ENCODE results near the gene SOX15.

SOX15 gene

GRCh38 chr17:7589891-7590691, at the start of gene SOX15:
Gene SOX15 (minus strand): TSS chr17:7590094. CDS start chr17:7589676, 418 bp downstream.
- Histone ChIP-seq H3K36me3 (ENCODE audit: insufficient read depth, low read length) (peaks cover 53% of the 10 kb centered on the region), H3K4me3 (no peak within 1 kb of the TSS), H3K9me3 (ENCODE audit: low read depth, low read length) (no peaks in the 10 kb centered on the region), H3K27ac (peak within 1 kb of the TSS; percentile 70), H3K9ac (ENCODE audit: insufficient read length) (no peak within 1 kb of the TSS)
- TF ChIP-seq FOXP2 (optimal IDR thresholded peaks at IDR 0.05; ENCODE audit: control extremely low read depth, extremely low read length, insufficient read depth) (no peak), EZH2 (IDR thresholded peaks at IDR 0.05) (no peak), POLR2AphosphoS5 (IDR thresholded peaks at IDR 0.05; ENCODE audit: borderline replicate concordance, low read depth, low read length) (no peak)
- no peak for DNase-seq (ENCODE audit: low read depth, low spot score)

DNA sequence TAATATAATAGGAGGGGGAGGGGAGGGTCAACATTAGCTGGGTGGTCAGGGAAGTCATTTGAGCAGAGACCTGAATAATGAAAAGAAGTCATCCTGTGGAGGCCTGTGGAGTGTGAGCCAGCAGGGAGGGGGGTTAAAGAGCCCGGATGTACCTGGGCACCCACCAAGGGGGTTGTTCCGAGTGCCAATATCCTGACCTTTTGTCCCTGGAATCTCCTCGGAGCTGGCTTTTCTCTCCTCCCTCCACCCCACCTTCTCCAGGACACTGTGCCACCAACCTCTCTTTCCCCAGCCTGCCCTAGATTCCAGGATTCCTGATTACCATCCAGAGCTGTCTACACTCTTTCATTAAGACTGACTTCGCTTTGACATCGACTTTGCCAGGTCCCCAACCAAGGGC, 46.3 kb upstream of the SOX15 start:
- Histone ChIP-seq H3K27ac (no peak overlapping the region), H3K9ac (ENCODE audit: insufficient read length) (no peak overlapping the region), H3K4me3 (no peak overlapping the region), H3K9me3 (ENCODE audit: low read depth, low read length) (no peaks in the 10 kb centered on the region), H3K36me3 (ENCODE audit: insufficient read depth, low read length) (no peaks in the 10 kb centered on the region)
- DNase-seq (ENCODE audit: low read depth, low spot score): no peak
- TF ChIP-seq POLR2AphosphoS5 (IDR thresholded peaks at IDR 0.05; ENCODE audit: borderline replicate concordance, low read depth, low read length) (no peak), FOXP2 (optimal IDR thresholded peaks at IDR 0.05; ENCODE audit: control extremely low read depth, extremely low read length, insufficient read depth) (no peak), EZH2 (IDR thresholded peaks at IDR 0.05) (no peak)

DNA sequence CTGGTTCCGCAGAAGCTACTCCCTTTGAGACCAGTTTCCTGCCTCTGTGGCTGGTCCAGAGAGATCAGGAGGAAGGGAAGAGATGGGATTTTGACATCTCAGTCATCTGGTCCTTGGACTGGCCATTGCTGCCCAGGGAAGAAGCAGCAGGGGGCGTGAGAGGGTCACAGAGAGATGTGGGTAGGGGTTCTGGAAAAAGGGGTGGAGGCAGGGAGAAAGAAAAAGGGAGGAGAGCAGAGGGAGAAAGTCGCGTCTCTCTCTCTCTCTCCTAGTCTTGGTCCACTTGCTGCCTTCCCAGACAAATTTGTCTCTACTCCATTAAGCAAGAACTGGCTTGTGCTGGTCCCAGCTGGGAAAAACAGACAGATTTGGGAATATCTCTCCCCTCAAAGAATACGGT, 44.5 kb upstream of the SOX15 start:
- no peak for DNase-seq (ENCODE audit: low read depth, low spot score)
- no peaks in the 10 kb centered on the region for H3K9me3 ChIP-seq (ENCODE audit: low read depth, low read length)
- no peaks in the 10 kb centered on the region for H3K36me3 ChIP-seq (ENCODE audit: insufficient read depth, low read length)
- TF ChIP-seq FOXP2 (optimal IDR thresholded peaks at IDR 0.05; ENCODE audit: control extremely low read depth, extremely low read length, insufficient read depth) (no peak), EZH2 (IDR thresholded peaks at IDR 0.05) (no peak), POLR2AphosphoS5 (IDR thresholded peaks at IDR 0.05; ENCODE audit: borderline replicate concordance, low read depth, low read length) (no peak)
- H3K4me3 ChIP-seq: no peak overlapping the region
- no peak overlapping the region for H3K27ac ChIP-seq
- H3K9ac ChIP-seq (ENCODE audit: insufficient read length): no peak overlapping the region

- TF ChIP-seq FOXP2 (optimal IDR thresholded peaks at IDR 0.05; ENCODE audit: control extremely low read depth, extremely low read length, insufficient read depth) (no peak), POLR2AphosphoS5 (IDR thresholded peaks at IDR 0.05; ENCODE audit: borderline replicate concordance, low read depth, low read length) (no peak), EZH2 (IDR thresholded peaks at IDR 0.05) (no peak)
- DNase-seq (ENCODE audit: low read depth, low spot score): no peak
- Histone ChIP-seq H3K9me3 (ENCODE audit: low read depth, low read length) (no peaks in the 10 kb centered on the region), H3K27ac (no peak overlapping the region), H3K4me3 (no peak overlapping the region), H3K36me3 (ENCODE audit: insufficient read depth, low read length) (no peaks in the 10 kb centered on the region), H3K9ac (ENCODE audit: insufficient read length) (no peak overlapping the region)
Measured at GRCh38 chr17:7633093-7633492, 43.2 kb upstream of the SOX15 start.

- Histone ChIP-seq H3K9ac (ENCODE audit: insufficient read length) (no peak overlapping the region), H3K27ac (no peak overlapping the region), H3K4me3 (no peak overlapping the region), H3K36me3 (ENCODE audit: insufficient read depth, low read length) (no peaks in the 10 kb centered on the region), H3K9me3 (ENCODE audit: low read depth, low read length) (no peaks in the 10 kb centered on the region)
- no peak for DNase-seq (ENCODE audit: low read depth, low spot score)
- TF ChIP-seq POLR2AphosphoS5 (IDR thresholded peaks at IDR 0.05; ENCODE audit: borderline replicate concordance, low read depth, low read length): no peak
- no peak for TF ChIP-seq EZH2 (IDR thresholded peaks at IDR 0.05)
- TF ChIP-seq FOXP2 (optimal IDR thresholded peaks at IDR 0.05; ENCODE audit: control extremely low read depth, extremely low read length, insufficient read depth): no peak
Measured at GRCh38 chr17:7632492-7632894, 42.6 kb upstream of the SOX15 start.

DNA sequence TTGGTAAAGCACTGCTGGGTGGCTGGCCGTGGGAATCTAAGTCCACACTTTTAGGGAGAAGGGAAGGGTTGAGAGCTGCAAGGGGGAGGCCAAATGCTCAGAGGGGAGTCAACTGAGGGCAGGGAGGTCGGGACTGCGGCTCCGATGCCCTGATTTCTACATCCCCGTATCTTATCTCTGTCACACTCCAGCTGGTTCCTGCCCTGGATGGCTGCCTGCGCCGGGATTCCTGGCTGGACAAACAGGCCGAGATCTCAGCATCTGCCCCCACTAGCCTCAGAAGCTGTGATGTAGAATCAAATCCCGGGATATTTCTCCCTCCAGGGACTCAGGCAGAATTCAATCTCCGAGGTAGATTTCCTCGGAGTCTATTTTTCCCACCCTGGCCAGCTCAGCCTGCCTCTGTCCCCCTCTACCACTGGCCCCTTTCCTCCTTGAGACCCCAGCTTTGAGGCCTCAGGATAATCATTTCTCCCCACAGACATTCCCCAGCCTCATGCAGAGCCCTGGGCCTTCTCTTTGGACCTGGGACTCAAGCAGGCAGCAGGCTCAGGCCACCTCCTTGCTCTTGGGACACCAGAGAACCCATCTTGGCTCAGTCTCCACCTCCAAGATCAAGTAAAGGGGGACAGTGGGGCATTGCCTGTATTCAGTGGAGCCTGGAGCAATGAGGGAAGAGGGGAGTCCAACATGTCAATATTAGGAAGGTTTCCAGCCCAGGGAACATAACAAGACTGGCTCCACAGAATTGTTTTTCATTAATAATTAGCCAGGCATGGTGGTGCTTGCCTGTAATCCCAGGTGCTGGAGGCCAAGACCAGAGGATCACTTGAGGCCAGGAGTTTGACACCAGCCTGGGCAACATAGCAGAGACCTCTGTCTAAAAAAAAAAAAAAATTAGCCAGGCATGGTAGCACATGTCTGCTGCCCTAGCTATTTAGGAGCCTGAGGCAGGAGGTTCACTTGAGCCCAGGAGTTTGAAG, 41.8 kb upstream of the SOX15 start:
- H3K4me3 ChIP-seq: no peak overlapping the region
- TF ChIP-seq FOXP2 (optimal IDR thresholded peaks at IDR 0.05; ENCODE audit: control extremely low read depth, extremely low read length, insufficient read depth) (no peak), POLR2AphosphoS5 (IDR thresholded peaks at IDR 0.05; ENCODE audit: borderline replicate concordance, low read depth, low read length) (no peak), EZH2 (IDR thresholded peaks at IDR 0.05) (no peak)
- no peak overlapping the region for H3K27ac ChIP-seq
- H3K9me3 ChIP-seq (ENCODE audit: low read depth, low read length): no peaks in the 10 kb centered on the region
- no peaks in the 10 kb centered on the region for H3K36me3 ChIP-seq (ENCODE audit: insufficient read depth, low read length)
- H3K9ac ChIP-seq (ENCODE audit: insufficient read length): no peak overlapping the region
- DNase-seq (ENCODE audit: low read depth, low spot score): no peak

GRCh38 chr17:7629939-7630571, 40.2 kb upstream of the SOX15 start, which contains the start of gene SHBG:
Gene SHBG (plus strand): TSS chr17:7630135. CDS start chr17:7630173, 38 bp downstream.
- H3K9ac ChIP-seq (ENCODE audit: insufficient read length): no peak within 1 kb of the TSS
- no peaks in the 10 kb centered on the region for H3K9me3 ChIP-seq (ENCODE audit: low read depth, low read length)
- no peaks in the 10 kb centered on the region; the same call in 1 of the 2 replicates for H3K36me3 ChIP-seq (ENCODE audit: insufficient read depth, low read length)
- no peak within 1 kb of the TSS for H3K4me3 ChIP-seq
- no peak within 1 kb of the TSS for H3K27ac ChIP-seq
- DNase-seq (ENCODE audit: low read depth, low spot score): no peak
- TF ChIP-seq EZH2 (IDR thresholded peaks at IDR 0.05) (no peak), FOXP2 (optimal IDR thresholded peaks at IDR 0.05; ENCODE audit: control extremely low read depth, extremely low read length, insufficient read depth) (no peak), POLR2AphosphoS5 (IDR thresholded peaks at IDR 0.05; ENCODE audit: borderline replicate concordance, low read depth, low read length) (no peak)

All from SK-N-MC (cell line).